SU-DHL-6 (cell line): ENCODE measurements around the gene MT1X.

Experiments used
- CTCF ChIP-seq: fragments of 200-600 bp; sonication (generic); IDR thresholded peaks from one replicate; pipeline ENCODE4 v1.5.1; 2017; ENCODE audit warnings: antibody characterized with exemption, mild to moderate bottlenecking, low read length, moderate library complexity; ENCODE audit not compliant: insufficient read depth, poor library complexity, severe bottlenecking
- EZH2phosphoT487 ChIP-seq: fragments of 200-600 bp; sonication (generic), shearing (Covaris generic); conservative IDR thresholded peaks from 2 replicates; pipeline ENCODE4 v1.6.1; 2018; ENCODE audit warnings: mild to moderate bottlenecking, antibody characterized with exemption, low read length, moderate library complexity, mixed read lengths

- TF ChIP-seq CTCF, result no peak
- TF ChIP-seq EZH2phosphoT487, result no peak
Observed at GRCh38 chr16:56651586-56651985, 30.7 kb upstream of the MT1X start, which contains the start of gene MT1B.
